HCT116 (cell line): ENCODE results near the gene SLX9.

Experiments
- CEBPB ChIP-seq: IDR thresholded peaks from 2 replicates; pipeline ENCODE4 v1.6.1; 2012; ENCODE audit warnings: low read depth
- CTCF ChIP-seq, 3 experiments: fragments of 200-600 bp in 1 of 3; sonication (generic) in 1 of 3; IDR thresholded peaks in 2 of 3; conservative IDR thresholded peaks in 1 of 3; 2 replicates each; pipeline ENCODE4 v1.5.1; 2012 to 2017; ENCODE audit warnings: low read depth in 2 of 3, low read length in 2 of 3, antibody characterized with exemption in 1 of 3, borderline replicate concordance in 1 of 3, control low read depth in 1 of 3, mild to moderate bottlenecking in 1 of 3, mixed read lengths in 1 of 3, mixed run types in 1 of 3, moderate library complexity in 1 of 3; ENCODE audit not compliant: insufficient read depth in 1 of 3
- EGR1 ChIP-seq: IDR thresholded peaks from 2 replicates; pipeline ENCODE4 v1.6.1; 2012; ENCODE audit warnings: low read depth
- ELF1 ChIP-seq: IDR thresholded peaks from 2 replicates; pipeline ENCODE4 v1.6.1; 2012; ENCODE audit warnings: low read depth, borderline replicate concordance
- EZH2 ChIP-seq: fragments of 200-600 bp; sonication (generic); IDR thresholded peaks from 2 replicates; pipeline ENCODE4 v1.6.1; 2017; ENCODE audit warnings: antibody characterized with exemption, mixed run types
- EZH2phosphoT487 ChIP-seq: fragments of 200-600 bp; IDR thresholded peaks from 2 replicates; pipeline ENCODE4 v1.6.1; 2018; ENCODE audit warnings: antibody characterized with exemption, borderline replicate concordance
- MAX ChIP-seq: IDR thresholded peaks from 2 replicates; pipeline ENCODE4 v1.6.1; 2012
- POLR2A ChIP-seq: IDR thresholded peaks from 2 replicates; pipeline ENCODE4 v1.7.0; 2011; ENCODE audit warnings: borderline replicate concordance; ENCODE audit not compliant: insufficient read depth, insufficient read length; ENCODE audit errors: extremely low read depth
- RAD21 ChIP-seq: IDR thresholded peaks from 2 replicates; pipeline ENCODE4 v1.6.1; 2012; ENCODE audit warnings: low read depth, mild to moderate bottlenecking
- REST ChIP-seq: IDR thresholded peaks from 2 replicates; pipeline ENCODE4 v1.6.1; 2012; ENCODE audit warnings: low read depth
- SP1 ChIP-seq: IDR thresholded peaks from 2 replicates; pipeline ENCODE4 v1.6.1; 2012; ENCODE audit warnings: low read depth
- SRF ChIP-seq: IDR thresholded peaks from 2 replicates; pipeline ENCODE4 v1.6.1; 2012; ENCODE audit warnings: low read depth
- YY1 ChIP-seq: IDR thresholded peaks from 2 replicates; pipeline ENCODE4 v1.6.1; 2011; ENCODE audit warnings: low read length, low read depth, moderate library complexity, mild to moderate bottlenecking; ENCODE audit not compliant: insufficient replicate concordance; ENCODE audit errors: extremely low read depth
- ZBTB33 ChIP-seq: IDR thresholded peaks from 2 replicates; pipeline ENCODE4 v1.6.1; 2011; ENCODE audit warnings: mild to moderate bottlenecking, low read length, moderate library complexity; ENCODE audit not compliant: insufficient replicate concordance; ENCODE audit errors: extremely low read depth

GRCh38 chr21:44972821-44973220 lies 33.0 kb downstream of the SLX9 start:
- TF ChIP-seq CTCF (IDR thresholded peaks at IDR 0.05 in 2 of 3, conservative IDR thresholded peaks at IDR 0.05 in 1 of 3; ENCODE audit: borderline replicate concordance in 1 of 3, insufficient read depth in 1 of 3, low read depth in 2 of 3, low read length in 2 of 3) (no peak), EZH2phosphoT487 (no peak), ELF1 (no peak), POLR2A (no peak), EZH2 (no peak), RAD21 (no peak), SRF (no peak), CEBPB (no peak), EGR1 (no peak), SP1 (no peak), ZBTB33 (no peak), MAX (no peak), REST (no peak), YY1 (no peak)
